ENCODE data around the gene TMEM161B. TPM values are rescaled to one million over a fixed set of nuclear protein-coding genes. Genes with fewer than 3 reads are reported as not detected.

The TMEM161B gene
- 6.3 to 10.3 TPM (median 8.9 TPM) in 5 replicates for total RNA-seq (2022; extraction: Qiagen RNA extraction; ENCODE audit: low read depth)

GRCh38 chr5:88268385-88269184 is at the start of gene TMEM161B:
TMEM161B (minus strand) TSS chr5:88268845; CDS start chr5:88268723, 122 bp downstream.

Measured in A549 treated with ZK216348 at 1 μM for 4 hours (cell line).